GM12878 (cell line): ENCODE measurements around the gene SASH1. TPM values are rescaled to one million over a fixed set of nuclear protein-coding genes. Genes with fewer than 3 reads are reported as not detected.
A peak's percentile ranks its signal among the peaks of the same experiment; 100 is the strongest.

Experiments used
- ATAC-seq: fragments of 200-7000 bp; cut with Tn5 transposase; 3 replicates; pipeline ENCODE4 v1.9.1; 2020; ENCODE audit warnings: mild to moderate bottlenecking, moderate library complexity
- BruUV-seq: library from RNA; stranded (reverse); fragments of 400-500 nt; replicated peaks from 2 replicates; lab custom pipeline; 2021; lab: Mats Ljungman, UMichigan
- CTCF ChIA-PET: fragments of 300-600 bp; sonication (Branson Sonifier 250); formaldehyde crosslinking; extraction: SDS; loops from one replicate; lab custom pipeline; 2021; ENCODE audit warnings: inconsistent platforms; lab: Yijun Ruan, JAX
- POLR2A ChIA-PET: fragments of 350-600 bp; formaldehyde crosslinking; extraction: SDS; loops from one replicate; lab custom pipeline; 2021; ENCODE audit warnings: inconsistent platforms; lab: Charles Lee
- RAD21 ChIA-PET: fragments of 300-600 bp; sonication (Branson Sonifier 250); formaldehyde crosslinking; loops from one replicate; lab custom pipeline; 2023; ENCODE audit warnings: antibody characterized with exemption; ENCODE audit not compliant: unreplicated experiment; lab: Charles Lee
- SMC1A ChIA-PET: fragments of 300-600 bp; sonication (Branson Sonifier 250); formaldehyde crosslinking; loops from one replicate; lab custom pipeline; 2023; ENCODE audit not compliant: unreplicated experiment, uncharacterized antibody; lab: Charles Lee
- DNase-seq: peaks from one replicate; pipeline ENCODE4 v3.0.0-alpha.2; 2011; ENCODE audit warnings: low read depth, low spot score
- FAIRE-seq: peaks from 3 replicates; lab custom pipeline; 2011; peaks lifted over from hg19 to GRCh38; lab: Jason Lieb, UNC
- H2AFZ ChIP-seq: 2 replicates; pipeline ENCODE4 v1.6.0; 2011; ENCODE audit warnings: low read depth, low read length, control low read depth; ENCODE audit not compliant: control insufficient read depth
- H3K27ac ChIP-seq: 2 replicates; pipeline ENCODE4 v1.5.1; 2011; ENCODE audit warnings: control low read depth; ENCODE audit not compliant: control insufficient read depth, insufficient read depth
- H3K27me3 ChIP-seq, 2 experiments: replicated peaks in 1 of 2; 2 replicates each; pipeline versions ENCODE4 v1.6.0 to v1.6.1; 2011; ENCODE audit warnings: low read length in 1 of 2; ENCODE audit not compliant: control insufficient read depth in 2 of 2, insufficient read depth in 2 of 2
- H3K36me3 ChIP-seq, 2 experiments: 2 replicates each; pipeline ENCODE4 v1.5.1; 2011; ENCODE audit warnings: low read length in 1 of 2; ENCODE audit not compliant: control insufficient read depth in 2 of 2, insufficient read depth in 2 of 2
- H3K4me1 ChIP-seq: 2 replicates; pipeline ENCODE4 v1.6.1; 2011; ENCODE audit warnings: mild to moderate bottlenecking, low read length, moderate library complexity, mixed read lengths; ENCODE audit not compliant: control insufficient read depth, insufficient read depth
- H3K4me2 ChIP-seq: 2 replicates; pipeline ENCODE4 v1.6.0; 2011; ENCODE audit warnings: control low read depth; ENCODE audit not compliant: control insufficient read depth, insufficient read depth
- H3K4me3 ChIP-seq: fragments of 200-600 bp; sonication (generic); 2 replicates; pipeline ENCODE4 v1.5.1; 2016
- H3K79me2 ChIP-seq: 2 replicates; pipeline ENCODE4 v1.6.0; 2011; ENCODE audit warnings: low read length; ENCODE audit not compliant: control insufficient read depth, insufficient read depth
- H3K9ac ChIP-seq: 2 replicates; pipeline ENCODE4 v1.8.0; 2011; ENCODE audit warnings: low read length, control low read depth, mixed read lengths; ENCODE audit not compliant: control insufficient read depth, insufficient read depth
- H3K9me3 ChIP-seq: replicated peaks from 3 replicates; pipeline ENCODE4 v1.5.1; 2011; ENCODE audit warnings: mild to moderate bottlenecking, low read length; ENCODE audit not compliant: control insufficient read depth, insufficient read depth
- H4K20me1 ChIP-seq: 2 replicates; pipeline ENCODE4 v1.6.0; 2011; ENCODE audit not compliant: control insufficient read depth, insufficient read depth
- GABPA ChIP-seq: IDR thresholded peaks from 2 replicates; pipeline ENCODE4 v1.6.1; 2014; ENCODE audit warnings: antibody characterized with exemption, low read depth, mild to moderate bottlenecking, inconsistent platforms
- KDM1A ChIP-seq: fragments of 200-600 bp; sonication (generic); IDR thresholded peaks from 2 replicates; pipeline ENCODE4 v1.6.1; 2016; ENCODE audit warnings: borderline replicate concordance
- POLR2AphosphoS2 ChIP-seq: IDR thresholded peaks from 2 replicates; pipeline ENCODE4 v1.6.1; 2011; ENCODE audit warnings: low read depth, mild to moderate bottlenecking, low read length, improper control_type of control experiment, moderate library complexity
- RAD51 ChIP-seq: fragments of 450-650 bp; IDR thresholded peaks from 2 replicates; pipeline ENCODE4 v1.6.1; 2016; ENCODE audit warnings: moderate library complexity, mild to moderate bottlenecking, inconsistent platforms
- SP1 ChIP-seq: IDR thresholded peaks from one replicate; pipeline ENCODE4 v1.6.1; 2011; ENCODE audit warnings: low read depth, low read length
- SPI1 ChIP-seq: IDR thresholded peaks from 2 replicates; pipeline ENCODE4 v1.6.1; 2011; ENCODE audit warnings: low read depth, mild to moderate bottlenecking, low read length, moderate library complexity, borderline replicate concordance; ENCODE audit not compliant: insufficient read depth
- WGBS: methylation state at CpG from one replicate; pipeline ENCODE4 v1.1.6; 2016; ENCODE audit warnings: low lambda C conversion rate; ENCODE audit not compliant: insufficient replicate concordance, insufficient coverage; ENCODE audit errors: missing lambda C conversion rate; 5-methylcytosine and 5-hydroxymethylcytosine counted together
- in situ Hi-C: fragments of 300-500 bp; cut with MboI; formaldehyde crosslinking; loops from 9 replicates; pipeline ENCODE4 v1.14.3; 2018; ENCODE audit warnings: mixed read lengths
- intact Hi-C: fragments of 100-400 bp; cut with micrococcal nuclease; formaldehyde crosslinking; loops from one replicate; pipeline ENCODE4 v1.14.2; 2022; ENCODE audit not compliant: unreplicated experiment
- polyA plus RNA-seq, 11 experiments: library from polyadenylated mRNA; depleted of rRNA in 4 of 11; unstranded in 6 of 11; stranded (reverse) in 5 of 11; fragments of >200 nt; fragmentation: Nextera tagmentation in 4 of 11; fragmentation: Illumina TruSeq in 1 of 11; extraction: Ambion mirVana in 4 of 11; extraction: Trizol in 1 of 11; gene quantifications; 1 replicate in 1 of 11; 2 replicates in 10 of 11; pipeline versions ENCODE4 v1.2.1 to v1.2.3, GENCODE V29; 2011 to 2016; ENCODE audit warnings: inconsistent platforms in 2 of 11, missing spikeins in 2 of 11, low read depth in 1 of 11
- total RNA-seq, 4 experiments: library from RNA; depleted of rRNA in 3 of 4; stranded (reverse); fragments of >200 nt in 3 of 4; fragmentation: Illumina TruSeq in 1 of 4; extraction: Trizol in 1 of 4; gene quantifications; 2 replicates each; pipeline versions ENCODE4 v1.2.1 to v1.2.3, GENCODE V29; 2013 to 2021

Gene SASH1
- total and polyA plus RNA-seq, 10 of the 15 experiments (the other 5 are each of a cell fraction or from before 2014, with no cell fraction given), result 0.01 to 0.73 (median 0.14) TPM; not detected in 4

- no TSS peak for BruUV-seq
- Histone ChIP-seq H3K79me2 (no peaks in the 10 kb centered on the region), H3K4me1 (no peaks in the 10 kb centered on the region), H3K4me2 (no peak overlapping the region), H3K27ac (no peak overlapping the region), H4K20me1 (no peaks in the 10 kb centered on the region), H3K27me3 (no peaks in the 10 kb centered on the region), H3K36me3 (no peaks in the 10 kb centered on the region), H3K9ac (no peak overlapping the region), H3K4me3 (no peak overlapping the region), H3K9me3 (no peaks in the 10 kb centered on the region), H2AFZ (no peak overlapping the region)
- no peak for FAIRE-seq
- in situ Hi-C loops (no loop called here), intact Hi-C loops (no loop called here)
- SMC1A ChIA-PET, result no interaction called here
- DNase-seq, result no peak
- POLR2A ChIA-PET, result no interaction called here
- TF ChIP-seq SPI1, result peak; percentile 19; the same call in 1 of the 2 replicates
- TF ChIP-seq RAD51, result no peak
- RAD21 ChIA-PET, result no interaction called here
- no peak for ATAC-seq
- 52% methylated on average over 2 of the region's 2 CpGs for WGBS
- CTCF ChIA-PET, result no interaction called here
These were observed 36.4 kb upstream of the SASH1 start for GRCh38 chr6:148306286-148306685.

- in situ Hi-C loops, result no loop called here
- intact Hi-C loops, result no loop called here
- Histone ChIP-seq H3K9ac (no peak overlapping the region), H3K9me3 (no peaks in the 10 kb centered on the region), H4K20me1 (no peaks in the 10 kb centered on the region), H3K27me3 (no peaks in the 10 kb centered on the region), H2AFZ (no peak overlapping the region), H3K4me2 (no peak overlapping the region), H3K36me3 (no peaks in the 10 kb centered on the region), H3K79me2 (no peaks in the 10 kb centered on the region), H3K4me1 (no peaks in the 10 kb centered on the region), H3K27ac (no peak overlapping the region), H3K4me3 (no peak overlapping the region)
- DNase-seq (no peak), FAIRE-seq (no peak), ATAC-seq (no peak)
- ChIA-PET CTCF (no interaction called here), SMC1A (no interaction called here), POLR2A (no interaction called here), RAD21 (no interaction called here)
- no TSS peak for BruUV-seq
- TF ChIP-seq SP1 (no peak), KDM1A (no peak), GABPA (no peak), POLR2AphosphoS2 (no peak)
- WGBS, result 68% methylated on average over 2 of the region's 2 CpGs
These were observed 35.2 kb upstream of the SASH1 start for GRCh38 chr6:148307405-148307804.
